ENCODE results near the gene FCGR1A.
"Not testable (repeated sequence)": the region's sequence is repeated elsewhere in the genome, so short reads cannot be mapped to it uniquely, and the experiment has no call there.

DNA sequence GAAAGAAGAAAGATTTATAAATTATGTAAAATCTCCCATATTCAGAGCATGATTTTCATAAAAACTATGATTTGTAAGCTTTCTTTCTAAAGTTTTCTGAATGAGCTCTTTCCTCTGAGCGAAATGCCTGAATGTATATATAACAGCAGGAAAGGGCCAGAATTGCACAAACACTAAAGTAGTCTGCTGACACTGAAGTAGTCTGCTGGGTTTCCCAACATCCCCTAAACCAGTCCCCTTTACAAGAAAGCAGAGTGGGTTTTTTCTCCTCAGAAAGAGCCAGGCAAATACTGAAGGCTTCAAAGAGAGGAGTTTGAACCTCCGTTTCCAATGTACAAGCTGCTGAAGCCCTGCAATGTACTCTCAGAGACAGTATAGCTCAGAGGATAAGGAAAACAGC, 795 bp downstream of the FCGR1A start:
- TF ChIP-seq, protein P1, sequence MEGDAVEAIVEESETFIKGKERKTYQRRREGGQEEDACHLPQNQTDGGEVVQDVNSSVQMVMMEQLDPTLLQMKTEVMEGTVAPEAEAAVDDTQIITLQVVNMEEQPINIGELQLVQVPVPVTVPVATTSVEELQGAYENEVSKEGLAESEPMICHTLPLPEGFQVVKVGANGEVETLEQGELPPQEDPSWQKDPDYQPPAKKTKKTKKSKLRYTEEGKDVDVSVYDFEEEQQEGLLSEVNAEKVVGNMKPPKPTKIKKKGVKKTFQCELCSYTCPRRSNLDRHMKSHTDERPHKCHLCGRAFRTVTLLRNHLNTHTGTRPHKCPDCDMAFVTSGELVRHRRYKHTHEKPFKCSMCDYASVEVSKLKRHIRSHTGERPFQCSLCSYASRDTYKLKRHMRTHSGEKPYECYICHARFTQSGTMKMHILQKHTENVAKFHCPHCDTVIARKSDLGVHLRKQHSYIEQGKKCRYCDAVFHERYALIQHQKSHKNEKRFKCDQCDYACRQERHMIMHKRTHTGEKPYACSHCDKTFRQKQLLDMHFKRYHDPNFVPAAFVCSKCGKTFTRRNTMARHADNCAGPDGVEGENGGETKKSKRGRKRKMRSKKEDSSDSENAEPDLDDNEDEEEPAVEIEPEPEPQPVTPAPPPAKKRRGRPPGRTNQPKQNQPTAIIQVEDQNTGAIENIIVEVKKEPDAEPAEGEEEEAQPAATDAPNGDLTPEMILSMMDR (IDR thresholded peaks at IDR 0.05) = not testable (repeated sequence)
- not testable (repeated sequence) for TF ChIP-seq EZH2 (IDR thresholded peaks at IDR 0.05)
